Right renal cortex interstitium (tissue), 3 donors: Measurements from ENCODE around the gene INTS2. TPM values are rescaled to one million over a fixed set of nuclear protein-coding genes. Genes with fewer than 3 reads are reported as not detected.
A peak's percentile ranks its signal among the peaks of the same experiment; 100 is the strongest.
"Not testable (repeated sequence)": the region's sequence is repeated elsewhere in the genome, so short reads cannot be mapped to it uniquely, and the experiment has no call there.

ENCODE experiments used
- DNase-seq, 3 donors: peaks; one replicate each; pipeline ENCODE4 v3.0.0-alpha.2; 2013; ENCODE audit warnings: low read depth in 3 of 3, low spot score in 2 of 3
- polyA plus RNA-seq, 3 donors: library from polyadenylated mRNA; unstranded; fragments of 120-200 nt; gene quantifications; one replicate each; pipeline ENCODE4 v1.2.1, GENCODE V29; 2013; ENCODE audit not compliant: insufficient read length in 3 of 3

The INTS2 gene
- polyA plus RNA-seq, 3 donors, result 11.7 to 13.6 (median 12.3) TPM

GRCh38 chr17:61849674-61850073, 78.1 kb downstream of the INTS2 start:
- peak in 2 of 3 donors; percentile 23 to 32 for DNase-seq

DNA sequence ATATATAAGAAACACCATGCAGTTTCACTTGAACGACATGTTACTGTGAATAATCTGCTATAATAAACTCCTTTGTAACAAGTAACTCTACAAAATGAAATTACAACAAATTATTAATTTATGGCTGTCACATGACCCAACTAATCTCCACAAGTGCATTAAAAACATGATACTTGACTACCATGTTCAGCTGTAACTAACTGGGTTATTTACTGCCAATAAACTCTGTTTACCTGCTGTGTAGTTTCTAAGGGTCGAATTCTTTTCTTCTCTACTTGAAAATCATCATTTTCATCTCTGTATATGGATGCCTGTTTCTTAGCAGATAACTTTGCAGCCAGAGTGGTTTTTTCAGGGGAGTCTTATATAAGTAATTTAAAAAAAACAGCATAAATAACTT, 78.9 kb downstream of the INTS2 start:
- DNase-seq, result no peak

DNA sequence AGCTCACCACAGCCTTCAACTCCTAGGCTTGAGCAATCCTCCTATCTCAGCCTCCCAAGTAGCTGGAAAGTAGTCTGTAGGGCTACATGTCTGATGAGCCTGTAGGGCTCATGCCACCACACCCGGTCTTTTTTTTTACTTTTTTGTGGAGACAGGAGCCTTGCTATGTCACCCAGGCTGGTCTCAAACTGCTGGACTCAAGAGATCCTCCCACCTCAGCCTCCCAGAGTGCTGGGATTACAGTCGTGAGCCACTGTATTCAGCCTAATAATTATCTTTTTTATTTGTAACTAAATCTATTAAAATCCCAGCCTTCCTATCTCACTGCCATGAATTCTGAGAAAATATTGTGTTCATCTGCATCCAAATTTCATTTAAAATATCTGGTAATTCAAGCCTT, 79.5 kb downstream of the INTS2 start:
- DNase-seq, result no peak

- no peak for DNase-seq
Observed at GRCh38 chr17:61847659-61848058, 80.1 kb downstream of the INTS2 start.

GRCh38 chr17:61846761-61847375, 80.9 kb downstream of the INTS2 start:
- DNase-seq, result no peak

GRCh38 chr17:61846088-61846487, 81.7 kb downstream of the INTS2 start:
- no peak for DNase-seq

- no peak for DNase-seq
Observed at GRCh38 chr17:61843435-61843834, 84.3 kb downstream of the INTS2 start.

DNA sequence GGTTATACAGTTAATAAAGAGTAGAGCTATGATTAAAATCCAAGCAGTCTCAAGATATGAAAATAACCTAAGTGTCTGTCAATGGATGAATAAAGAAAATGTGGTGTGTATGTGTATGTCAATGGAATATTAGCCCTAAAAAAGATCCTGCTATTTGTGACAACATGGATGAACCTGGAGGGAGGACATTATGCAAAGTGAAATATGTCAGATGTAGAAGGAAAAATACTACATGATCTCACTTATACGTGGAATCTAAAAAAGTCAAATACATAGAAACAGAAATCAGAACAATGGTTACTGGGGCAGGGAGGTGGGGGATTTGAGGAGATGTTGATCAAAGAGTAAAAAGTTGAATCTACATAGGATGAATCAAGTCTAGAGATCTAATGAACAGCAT, 84.9 kb downstream of the INTS2 start:
- DNase-seq, result no peak

- DNase-seq, result no peak
Observed at GRCh38 chr17:61839300-61839786, 88.4 kb downstream of the INTS2 start.

DNA sequence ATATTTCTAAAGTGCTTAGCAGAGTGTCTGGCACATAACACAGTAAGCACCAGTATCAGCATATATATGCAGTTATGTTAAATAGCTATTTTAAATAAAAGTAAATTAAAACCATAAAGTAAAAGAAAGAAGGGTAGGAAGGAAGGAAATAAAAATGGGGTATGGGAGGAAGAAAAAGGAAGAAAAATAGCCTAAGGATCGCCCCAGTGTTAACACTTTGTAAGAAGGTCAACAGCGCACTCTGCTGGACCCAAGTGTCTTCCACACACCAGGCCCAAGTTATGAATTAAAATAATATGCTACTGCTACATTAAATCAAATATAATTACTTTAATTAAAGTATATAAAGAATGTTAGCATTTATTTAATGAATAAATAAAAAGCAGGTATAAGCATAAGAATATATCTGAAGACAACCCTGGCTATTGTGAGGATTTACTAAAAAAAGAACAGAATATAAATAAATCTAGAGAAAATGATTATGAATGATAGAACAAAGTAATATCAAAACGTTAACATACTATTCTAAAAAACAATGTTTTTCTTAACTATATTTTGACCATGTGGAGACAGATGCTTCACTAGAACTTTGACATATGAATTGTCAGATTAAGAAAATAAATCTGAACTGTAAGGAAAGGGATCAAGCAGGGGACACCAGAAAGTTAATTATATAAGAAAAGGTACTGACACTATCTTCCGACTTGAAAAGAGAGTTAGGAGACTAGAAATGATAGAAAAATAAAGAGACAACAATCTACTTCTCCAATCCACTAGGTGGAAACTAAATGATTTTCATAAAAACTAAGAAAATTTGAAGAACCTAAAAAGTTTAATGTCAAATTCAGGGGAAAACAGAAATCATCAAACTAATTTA, 90.4 kb downstream of the INTS2 start:
- DNase-seq, result peak in 2 of 3 donors; percentile 23 to 51

DNA sequence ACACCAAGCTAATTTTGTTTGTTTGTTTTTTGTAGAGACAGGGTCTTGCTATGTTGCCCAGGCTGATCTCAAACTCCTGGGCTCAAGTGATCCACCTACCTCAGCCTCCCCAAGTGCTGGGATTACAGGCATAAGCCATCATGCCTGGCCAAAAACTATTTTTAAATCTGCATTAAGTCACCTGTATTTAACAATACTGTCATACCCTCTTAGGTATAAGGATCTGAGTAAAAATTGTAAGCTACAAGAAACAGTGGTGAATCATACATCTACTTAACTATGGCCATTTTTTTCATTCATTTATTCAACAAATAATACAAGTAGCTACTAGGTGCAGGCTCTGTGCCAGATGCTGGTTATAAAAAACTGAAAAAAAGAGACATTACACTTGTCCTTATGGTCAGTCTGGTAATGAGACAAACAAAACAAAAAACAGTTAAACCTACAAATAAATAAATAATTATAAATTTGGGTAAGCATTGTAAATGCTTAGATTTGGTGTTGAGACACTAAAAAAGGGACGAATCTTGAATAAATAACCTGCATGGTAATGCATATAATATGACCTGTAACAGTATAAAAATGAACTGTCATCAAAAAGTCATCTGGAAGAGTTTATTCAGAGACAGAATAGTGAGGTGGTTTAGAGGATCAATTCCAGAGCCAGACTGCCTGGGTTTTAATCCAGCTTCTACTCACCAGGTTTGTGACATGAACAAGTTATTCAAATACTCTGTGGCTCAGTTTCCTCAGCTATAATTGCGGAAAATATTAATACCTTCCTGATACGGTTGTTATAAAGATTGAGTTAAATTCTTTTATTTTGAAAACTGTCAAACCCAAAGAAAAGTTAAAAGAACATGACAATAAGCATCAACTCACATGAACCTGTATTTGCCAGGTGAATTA, 91.3 kb downstream of the INTS2 start:
- no peak for DNase-seq

DNA sequence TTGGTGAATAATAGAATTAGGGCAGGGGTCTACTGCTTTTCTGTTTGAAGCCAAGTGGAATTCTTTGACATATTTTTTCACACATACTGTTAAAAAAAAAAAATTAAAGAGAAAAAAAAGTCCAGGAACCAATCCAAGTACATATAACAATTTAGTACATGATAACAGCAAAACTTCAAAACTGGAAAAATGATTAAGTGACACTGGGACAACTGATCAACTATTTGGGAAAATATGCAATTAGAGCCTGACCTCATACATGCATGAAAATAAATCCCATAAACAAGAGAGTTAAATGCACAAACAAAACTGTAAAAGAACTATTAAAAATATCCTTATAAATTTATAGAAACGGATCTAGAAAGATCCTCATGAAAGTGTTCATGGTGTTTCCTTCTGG, 92.2 kb downstream of the INTS2 start:
- DNase-seq, result no peak

- no peak for DNase-seq
Observed at GRCh38 chr17:61834610-61835009, 93.2 kb downstream of the INTS2 start.

- DNase-seq, result no peak
Observed at GRCh38 chr17:61833536-61834193, 94.1 kb downstream of the INTS2 start.

DNA sequence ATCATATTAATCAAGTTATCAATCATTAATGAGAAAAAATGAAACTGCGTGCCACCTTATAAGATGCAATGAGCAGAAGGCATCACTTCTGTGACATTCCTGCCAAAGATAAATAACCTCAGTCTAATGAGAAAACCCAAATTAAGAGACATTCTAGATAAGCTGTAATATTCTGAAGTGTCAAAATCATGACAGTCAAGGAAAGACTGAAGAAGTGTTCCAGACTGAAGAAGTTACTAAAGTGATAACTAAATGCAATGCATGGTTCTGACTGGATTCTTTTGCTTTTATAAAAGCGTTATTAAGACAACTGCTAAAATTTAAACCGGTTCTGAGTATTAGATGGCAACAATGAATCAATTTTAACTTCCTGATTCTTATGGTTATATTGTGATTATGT, 95.3 kb downstream of the INTS2 start:
- DNase-seq, result no peak

DNA sequence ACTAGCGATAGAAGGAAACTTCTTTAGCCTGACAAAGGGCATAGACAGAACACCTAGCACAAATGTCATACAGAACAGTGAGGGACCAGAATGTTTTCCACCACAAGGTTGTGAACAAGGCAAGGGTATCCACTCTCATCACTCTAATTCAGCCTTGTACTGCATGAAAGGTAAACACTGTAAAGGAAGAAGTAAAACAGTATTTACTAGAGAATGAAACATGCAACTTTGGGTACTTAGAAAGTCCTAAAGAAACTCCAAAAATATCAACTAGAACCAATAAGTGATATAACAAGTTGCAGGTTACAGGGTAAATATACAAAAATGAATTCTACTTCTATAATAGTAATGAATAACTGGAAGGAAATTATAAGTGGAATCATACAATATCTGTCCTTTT, 96.7 kb downstream of the INTS2 start:
- DNase-seq, result no peak

DNA sequence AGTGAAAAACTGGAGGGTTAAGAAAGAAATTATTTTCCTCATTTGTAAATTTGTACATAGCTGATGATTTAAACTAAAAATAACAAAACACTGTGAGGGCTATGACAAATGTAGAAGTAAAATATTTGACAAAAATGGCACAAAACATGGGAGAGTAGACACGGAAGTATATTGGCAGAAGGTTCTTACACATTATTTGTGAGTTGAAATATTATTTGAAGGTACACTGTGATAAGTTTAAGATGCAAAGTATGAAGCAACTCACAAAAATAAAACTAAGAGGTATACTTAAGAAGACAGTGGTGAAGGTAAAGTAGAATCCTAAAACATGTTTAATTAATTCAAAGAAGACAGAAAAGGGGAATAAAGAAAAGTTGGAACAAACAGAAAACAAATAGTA, 99.1 kb downstream of the INTS2 start:
- no peak for DNase-seq

GRCh38 chr17:61827649-61828395, 100.0 kb downstream of the INTS2 start:
- no peak for DNase-seq

- DNase-seq, result not testable (repeated sequence)
Observed at GRCh38 chr17:61826866-61827265, 100.9 kb downstream of the INTS2 start.

GRCh38 chr17:61826198-61826597, 101.6 kb downstream of the INTS2 start:
- not testable (repeated sequence) for DNase-seq
